ENCODE results near the gene THRAP3. TPM values are rescaled to one million over a fixed set of nuclear protein-coding genes. Genes with fewer than 3 reads are reported as not detected.
"Not testable (repeated sequence)": the region's sequence is repeated elsewhere in the genome, so short reads cannot be mapped to it uniquely, and the experiment has no call there.

The THRAP3 gene
- total and polyA plus RNA-seq, 7 donors, result 25.4 to 104 (median 77.8) TPM

DNA sequence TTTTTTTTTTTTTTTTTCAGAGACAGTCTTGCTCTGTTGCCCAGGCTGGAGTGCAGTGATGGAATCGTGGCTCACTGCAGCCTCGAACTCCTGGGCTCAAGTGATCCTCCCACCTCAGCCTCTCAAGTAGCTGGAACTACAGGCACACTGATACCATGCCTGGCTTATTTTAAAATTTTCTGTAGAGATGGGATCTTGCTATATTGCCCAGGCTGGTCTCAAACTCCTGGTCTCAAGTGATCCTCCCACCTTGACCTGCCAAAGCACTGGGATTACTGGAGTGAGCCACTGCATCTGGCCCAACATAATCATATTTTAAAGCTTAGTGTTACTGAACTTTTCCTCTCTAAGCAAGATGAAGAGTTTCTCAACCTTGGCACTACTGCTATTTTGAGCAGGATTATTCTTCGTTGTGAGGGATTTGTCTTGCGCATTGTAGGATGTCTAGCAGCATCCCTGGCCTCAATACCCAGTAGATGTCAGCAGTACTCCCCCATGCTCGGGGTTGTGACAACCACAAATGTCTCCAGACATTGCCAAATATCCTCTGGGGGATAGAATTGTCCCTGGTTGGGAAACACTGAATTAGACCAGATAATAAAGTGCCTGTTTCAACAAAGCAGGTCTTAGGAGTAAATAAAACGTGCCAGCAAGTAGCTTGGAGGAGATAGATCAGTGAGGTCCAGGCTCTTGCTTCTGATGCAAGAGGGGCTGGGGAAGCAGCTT is 15.1 kb upstream of the THRAP3 start:
- Histone ChIP-seq H3K27ac (no peak overlapping the region), H3K4me3 (no peak overlapping the region), H3K36me3 (no peaks in the 10 kb centered on the region), H3K4me1 (peaks cover 0 to 31% (median 16%) of the 10 kb centered on the region in 4 donors), H3K9me3 (no peaks in the 10 kb centered on the region), H3K27me3 (no peaks in the 10 kb centered on the region)
- TF ChIP-seq EP300 (IDR thresholded peaks at IDR 0.05) (no peak), POLR2AphosphoS5 (IDR thresholded peaks at IDR 0.05) (peak in 1 of 4 donors; percentile 9)
- 81 to 84% methylated on average over 6 of the region's 6 CpGs for WGBS, 2 donors
- DNase-seq, result no peak
- intact Hi-C loops (cut with DNase I), result no loop called here

DNA sequence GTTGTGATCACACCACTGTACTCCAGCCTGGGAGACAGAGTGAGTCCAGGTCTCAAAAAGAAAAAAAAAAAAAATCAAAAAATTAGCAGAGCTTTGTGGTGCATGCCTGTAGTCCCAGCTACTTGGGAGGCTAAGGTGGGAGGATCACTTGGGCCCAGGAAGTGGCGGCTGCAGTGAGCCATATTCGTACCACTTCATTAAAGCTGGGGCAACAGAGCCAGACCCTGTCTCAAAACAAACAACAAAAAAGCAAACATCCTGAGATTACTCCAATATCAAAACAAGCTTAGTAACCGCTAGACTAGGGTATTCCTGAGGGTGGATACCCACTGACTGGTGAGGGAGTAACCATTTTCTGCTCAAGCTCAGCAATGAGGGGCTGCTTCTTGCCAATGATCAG is 12.9 kb upstream of the THRAP3 start:
- Histone ChIP-seq H3K9me3 (no peaks in the 10 kb centered on the region), H3K4me1 (peaks cover 0 to 17% (median 9%) of the 10 kb centered on the region in 4 donors), H3K36me3 (no peaks in the 10 kb centered on the region), H3K27me3 (no peaks in the 10 kb centered on the region), H3K4me3 (no peak overlapping the region), H3K27ac (no peak overlapping the region)
- intact Hi-C loops (cut with DNase I), result no loop called here
- peak; percentile 32 for DNase-seq
- TF ChIP-seq EP300 (IDR thresholded peaks at IDR 0.05) (no peak), POLR2AphosphoS5 (IDR thresholded peaks at IDR 0.05) (no peak), POLR2A (IDR thresholded peaks at IDR 0.05) (no peak)
- TF ChIP-seq, protein P1, sequence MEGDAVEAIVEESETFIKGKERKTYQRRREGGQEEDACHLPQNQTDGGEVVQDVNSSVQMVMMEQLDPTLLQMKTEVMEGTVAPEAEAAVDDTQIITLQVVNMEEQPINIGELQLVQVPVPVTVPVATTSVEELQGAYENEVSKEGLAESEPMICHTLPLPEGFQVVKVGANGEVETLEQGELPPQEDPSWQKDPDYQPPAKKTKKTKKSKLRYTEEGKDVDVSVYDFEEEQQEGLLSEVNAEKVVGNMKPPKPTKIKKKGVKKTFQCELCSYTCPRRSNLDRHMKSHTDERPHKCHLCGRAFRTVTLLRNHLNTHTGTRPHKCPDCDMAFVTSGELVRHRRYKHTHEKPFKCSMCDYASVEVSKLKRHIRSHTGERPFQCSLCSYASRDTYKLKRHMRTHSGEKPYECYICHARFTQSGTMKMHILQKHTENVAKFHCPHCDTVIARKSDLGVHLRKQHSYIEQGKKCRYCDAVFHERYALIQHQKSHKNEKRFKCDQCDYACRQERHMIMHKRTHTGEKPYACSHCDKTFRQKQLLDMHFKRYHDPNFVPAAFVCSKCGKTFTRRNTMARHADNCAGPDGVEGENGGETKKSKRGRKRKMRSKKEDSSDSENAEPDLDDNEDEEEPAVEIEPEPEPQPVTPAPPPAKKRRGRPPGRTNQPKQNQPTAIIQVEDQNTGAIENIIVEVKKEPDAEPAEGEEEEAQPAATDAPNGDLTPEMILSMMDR (IDR thresholded peaks at IDR 0.05), result no peak
- 94 to 98% methylated on average over 3 of the region's 3 CpGs for WGBS, 2 donors

DNA sequence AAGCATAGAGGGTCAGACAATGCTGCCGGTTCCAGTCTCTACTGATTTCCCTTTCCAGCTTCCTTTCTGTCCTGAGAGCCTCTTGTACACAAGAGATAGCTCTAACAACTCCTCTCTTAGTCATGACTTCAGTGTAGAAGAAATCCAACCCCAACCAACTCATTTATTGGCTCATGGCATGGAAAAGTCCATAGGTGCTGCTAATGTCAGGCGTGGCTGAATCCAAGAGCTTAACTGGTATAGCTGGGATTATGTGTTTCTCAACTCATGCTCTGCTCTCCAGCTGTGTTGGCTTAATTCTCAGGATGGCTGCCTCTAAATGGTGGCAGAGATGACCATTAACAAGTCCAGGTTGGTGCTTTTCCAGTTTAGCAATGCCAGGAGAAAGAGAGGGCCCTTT is 12.4 kb upstream of the THRAP3 start:
- H3K27me3 ChIP-seq, result no peaks in the 10 kb centered on the region
- H3K4me1 ChIP-seq, result peaks cover 0 to 12% (median 9%) of the 10 kb centered on the region in 4 donors
- 91 to 94% methylated on average over 2 of the region's 2 CpGs for WGBS, 2 donors
- no peak overlapping the region for H3K4me3 ChIP-seq
- no peak for DNase-seq
- H3K36me3 ChIP-seq, result no peaks in the 10 kb centered on the region
- H3K27ac ChIP-seq, result no peak overlapping the region
- H3K9me3 ChIP-seq, result no peaks in the 10 kb centered on the region
- intact Hi-C loops (cut with DNase I), result no loop called here
- TF ChIP-seq POLR2A (IDR thresholded peaks at IDR 0.05) (no peak), EP300 (IDR thresholded peaks at IDR 0.05) (no peak), POLR2AphosphoS5 (IDR thresholded peaks at IDR 0.05) (no peak)
- TF ChIP-seq, protein P1 (IDR thresholded peaks at IDR 0.05), result no peak

DNA sequence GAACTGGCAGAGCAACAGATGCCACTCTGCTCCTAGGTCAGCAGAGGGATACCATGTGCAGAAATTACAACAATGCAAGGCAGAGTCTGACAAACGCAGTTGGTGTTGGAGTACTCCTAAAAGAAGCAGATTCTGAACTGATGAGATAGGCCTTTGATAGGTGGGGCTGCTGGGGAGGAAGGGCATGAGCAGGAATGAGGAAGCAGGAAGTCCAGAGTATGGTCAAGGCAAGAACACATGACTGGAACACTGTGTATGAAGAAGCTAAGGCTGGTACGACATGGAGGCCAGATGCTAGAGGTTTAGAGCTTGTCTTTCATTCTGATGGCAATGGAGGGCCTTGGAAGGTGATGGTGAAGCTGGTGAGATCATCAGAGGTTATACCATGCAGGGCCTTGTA is 11.5 kb upstream of the THRAP3 start:
- Histone ChIP-seq H3K4me3 (no peak overlapping the region), H3K9me3 (no peaks in the 10 kb centered on the region), H3K27ac (no peak overlapping the region), H3K4me1 (peaks cover 0 to 3% (median 1%) of the 10 kb centered on the region in 4 donors), H3K36me3 (no peaks in the 10 kb centered on the region), H3K27me3 (no peaks in the 10 kb centered on the region)
- peak; percentile 12 for DNase-seq
- TF ChIP-seq POLR2AphosphoS5 (IDR thresholded peaks at IDR 0.05) (no peak), POLR2A (IDR thresholded peaks at IDR 0.05) (no peak), EP300 (IDR thresholded peaks at IDR 0.05) (no peak)
- TF ChIP-seq, protein P1 (IDR thresholded peaks at IDR 0.05), result no peak
- WGBS, 2 donors, result 41 to 77% methylated on average over 2 of the region's 2 CpGs
- intact Hi-C loops (cut with DNase I), result no loop called here

DNA sequence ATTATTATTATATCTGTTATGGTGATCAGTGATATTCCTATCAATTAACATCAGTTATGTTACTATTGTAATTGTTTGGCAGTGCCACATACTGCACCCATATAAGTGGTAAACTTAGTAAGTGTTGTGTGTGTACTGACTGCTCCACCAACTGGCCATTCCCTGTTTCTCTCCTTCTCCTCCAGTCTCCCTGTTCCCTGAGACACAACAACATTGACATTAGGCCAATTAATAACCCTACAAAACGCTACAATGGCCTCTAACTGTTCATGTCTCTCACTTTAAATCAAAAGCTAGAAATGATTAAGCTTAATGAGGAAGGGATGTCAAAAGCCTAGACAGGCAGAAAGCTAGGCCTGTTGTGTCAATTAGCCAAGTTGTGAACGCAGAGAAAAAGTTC is 6.6 kb upstream of the THRAP3 start:
- no peak overlapping the region for H3K27ac ChIP-seq
- no peaks in the 10 kb centered on the region for H3K9me3 ChIP-seq
- DNase-seq, result no peak
- WGBS, 2 donors, result 54 to 66% methylated on average over 2 of the region's 2 CpGs
- intact Hi-C loops (cut with DNase I), result no loop called here
- no peaks in the 10 kb centered on the region for H3K36me3 ChIP-seq
- H3K4me3 ChIP-seq, result no peak overlapping the region
- TF ChIP-seq EP300 (IDR thresholded peaks at IDR 0.05) (no peak), POLR2A (IDR thresholded peaks at IDR 0.05) (no peak), POLR2AphosphoS5 (IDR thresholded peaks at IDR 0.05) (no peak)
- TF ChIP-seq, protein P1 (IDR thresholded peaks at IDR 0.05), result no peak
- no peaks in the 10 kb centered on the region for H3K27me3 ChIP-seq
- peaks cover 0 to 3% (median 1%) of the 10 kb centered on the region in 4 donors for H3K4me1 ChIP-seq

DNA sequence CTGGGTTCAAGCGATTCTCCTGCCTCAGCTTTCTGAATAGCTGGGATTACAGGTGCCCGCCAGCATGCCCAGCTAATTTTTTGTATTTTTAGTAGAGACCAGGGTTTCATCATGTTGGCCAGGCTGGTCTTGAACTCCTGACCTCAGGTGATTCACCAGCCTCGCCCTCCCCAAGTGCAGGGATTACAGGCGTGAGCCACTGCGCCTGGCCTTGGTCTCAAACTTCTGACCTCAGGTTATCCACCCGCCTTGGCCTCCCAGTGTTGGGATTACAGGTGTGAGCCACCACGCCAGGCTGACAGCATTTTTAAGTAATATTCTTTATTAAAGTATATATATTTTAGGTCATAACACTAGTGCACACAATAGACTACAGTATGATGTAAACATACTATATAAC is 2.3 kb upstream of the THRAP3 start:
- Histone ChIP-seq H3K4me1 (peaks cover 0 to 31% (median 27%) of the 10 kb centered on the region in 4 donors), H3K27ac (peak overlapping the region in 1 of 4 donors; percentile 99)
- H3K27me3 ChIP-seq, H3K9me3 ChIP-seq, H3K4me3 ChIP-seq, H3K36me3 ChIP-seq: not testable (repeated sequence)
- 87 to 95% methylated on average over 7 of the region's 7 CpGs for WGBS, 2 donors
- intact Hi-C loops (cut with DNase I), result loop anchor here (5.0 kb wide), 1 partner anchor 35 kb away; no protein-coding TSS in a partner anchor
- peak; percentile 32 for DNase-seq

All from sigmoid colon (tissue), 7 donors.